Kidney glomerular epithelial cell (primary cell): Measurements from ENCODE around the gene SLC1A6.
"Not testable (repeated sequence)": the region's sequence is repeated elsewhere in the genome, so short reads cannot be mapped to it uniquely, and the experiment has no call there.

ENCODE experiments used
- DNase-seq: peaks from one replicate; lab custom pipeline; 2025; lab: John Stamatoyannopoulos, UW

The SLC1A6 gene

GRCh38 chr19:14979476-14980255 is at the start of gene SLC1A6:
Gene SLC1A6, minus strand, starts transcription at chr19:14979864. Its CDS starts 6,954 bp downstream, at chr19:14972910.
- no peak for DNase-seq

- no peak for DNase-seq
Observed at GRCh38 chr19:15028490-15028889, 48.8 kb upstream of the SLC1A6 start.

GRCh38 chr19:15025217-15025616 is 45.6 kb upstream of the SLC1A6 start:
- DNase-seq, result no peak

GRCh38 chr19:15022752-15023151 is 43.1 kb upstream of the SLC1A6 start:
- no peak for DNase-seq

- no peak for DNase-seq
Observed at GRCh38 chr19:15021286-15022007, 41.8 kb upstream of the SLC1A6 start.

- DNase-seq, result not testable (repeated sequence)
Observed at GRCh38 chr19:15018836-15019235, 39.2 kb upstream of the SLC1A6 start.

- DNase-seq, result no peak
Observed at GRCh38 chr19:15015946-15016542, 36.4 kb upstream of the SLC1A6 start.

- DNase-seq, result no peak
Observed at GRCh38 chr19:15014579-15014978, 34.9 kb upstream of the SLC1A6 start.

GRCh38 chr19:15010501-15011300 is 31.0 kb upstream of the SLC1A6 start:
- DNase-seq, result no peak

GRCh38 chr19:15008308-15008707 is 28.6 kb upstream of the SLC1A6 start:
- DNase-seq, result no peak

- DNase-seq, result no peak
Observed at GRCh38 chr19:14997981-14998380, 18.3 kb upstream of the SLC1A6 start.

- no peak for DNase-seq
Observed at GRCh38 chr19:14992780-14993179, 13.1 kb upstream of the SLC1A6 start.

GRCh38 chr19:14985133-14985532 is 5.5 kb upstream of the SLC1A6 start:
- DNase-seq, result no peak

GRCh38 chr19:14978161-14978776 is 1.4 kb downstream of the SLC1A6 start:
- no peak for DNase-seq

GRCh38 chr19:14977128-14977527 is 2.5 kb downstream of the SLC1A6 start:
- no peak for DNase-seq

- no peak for DNase-seq
Observed at GRCh38 chr19:14974488-14974887, 5.2 kb downstream of the SLC1A6 start.

- DNase-seq, result no peak
Observed at GRCh38 chr19:14972676-14973075, 7.0 kb downstream of the SLC1A6 start.

GRCh38 chr19:14971474-14971873 is 8.2 kb downstream of the SLC1A6 start:
- DNase-seq, result no peak

- DNase-seq, result no peak
Observed at GRCh38 chr19:14968247-14968646, 11.4 kb downstream of the SLC1A6 start.

- DNase-seq, result no peak
Observed at GRCh38 chr19:14961956-14962685, 17.5 kb downstream of the SLC1A6 start.

- no peak for DNase-seq
Observed at GRCh38 chr19:14959263-14959662, 20.4 kb downstream of the SLC1A6 start.
